SU-DHL-6 (cell line): ENCODE measurements around the gene HBB.

Experiments used
- CTCF ChIP-seq: fragments of 200-600 bp; sonication (generic); IDR thresholded peaks from one replicate; pipeline ENCODE4 v1.5.1; 2017; ENCODE audit warnings: antibody characterized with exemption, mild to moderate bottlenecking, low read length, moderate library complexity; ENCODE audit not compliant: insufficient read depth, poor library complexity, severe bottlenecking
- EZH2phosphoT487 ChIP-seq: fragments of 200-600 bp; sonication (generic), shearing (Covaris generic); conservative IDR thresholded peaks from 2 replicates; pipeline ENCODE4 v1.6.1; 2018; ENCODE audit warnings: mild to moderate bottlenecking, antibody characterized with exemption, low read length, moderate library complexity, mixed read lengths

GRCh38 chr11:5203366-5203765 lies 23.5 kb downstream of the HBB start:
- TF ChIP-seq EZH2phosphoT487 (no peak), CTCF (no peak)
